HepG2 (cell line): ENCODE data around the gene CDKL5. TPM values are rescaled to one million over a fixed set of nuclear protein-coding genes. Genes with fewer than 3 reads are reported as not detected.
A peak's percentile ranks its signal among the peaks of the same experiment; 100 is the strongest.

Experiments used
- ATAC-seq: fragments of 200-7000 bp; cut with Tn5 transposase; 3 replicates; pipeline ENCODE4 v1.9.1; 2020; ENCODE audit warnings: mild to moderate bottlenecking, moderate library complexity
- BruUV-seq: library from RNA; stranded (reverse); fragments of 400-500 nt; replicated peaks from 2 replicates; lab custom pipeline; 2021; lab: Mats Ljungman, UMichigan
- CTCF ChIA-PET: fragments of 300-600 bp; formaldehyde crosslinking; extraction: SDS; loops from one replicate; lab custom pipeline; 2021; ENCODE audit warnings: low total read pairs, inconsistent platforms, low intra/inter-chr PET ratio; lab: Yijun Ruan, JAX
- POLR2A ChIA-PET: fragments of 350-600 bp; sonication (Branson Sonifier 250); formaldehyde crosslinking; loops from one replicate; lab custom pipeline; 2020; ENCODE audit warnings: antibody characterized with exemption, inconsistent platforms; lab: Yijun Ruan, JAX
- DNase-seq: peaks from one replicate; pipeline ENCODE4 v3.0.0-alpha.2; 2015; ENCODE audit warnings: low spot score
- FAIRE-seq: peaks from 3 replicates; lab custom pipeline; 2011; peaks lifted over from hg19 to GRCh38; lab: Jason Lieb, UNC
- H2AFZ ChIP-seq: one replicate; pipeline ENCODE4 v1.6.1; 2011; ENCODE audit warnings: low read length, inconsistent platforms
- H3K27ac ChIP-seq: fragments of 300-600 bp; 3 replicates; pipeline ENCODE4 v1.8.0; 2011; ENCODE audit warnings: mixed run types, mild to moderate bottlenecking, mixed read lengths, low read length, inconsistent platforms; ENCODE audit not compliant: insufficient read depth; ENCODE audit errors: extremely low read length
- H3K27me3 ChIP-seq, 2 experiments: fragments of 200-600 bp in 1 of 2; 2 replicates in 1 of 2; 3 replicates in 1 of 2; pipeline versions ENCODE4 v1.6.0 to v1.8.0; 2011; ENCODE audit warnings: low read length in 2 of 2, mild to moderate bottlenecking in 2 of 2, moderate library complexity in 2 of 2, inconsistent platforms in 1 of 2; ENCODE audit not compliant: insufficient read depth in 2 of 2, control insufficient read depth in 1 of 2
- H3K36me3 ChIP-seq, 2 experiments: fragments of 200-600 bp in 1 of 2; replicated peaks in 1 of 2; 2 replicates in 1 of 2; 3 replicates in 1 of 2; pipeline versions ENCODE4 v1.5.1 to v1.8.0; 2011; ENCODE audit warnings: low read length in 2 of 2, inconsistent platforms in 1 of 2; ENCODE audit not compliant: insufficient read depth in 2 of 2, control insufficient read depth in 1 of 2
- H3K4me1 ChIP-seq: 2 replicates; pipeline ENCODE4 v1.5.1; 2012; ENCODE audit warnings: low read length, inconsistent platforms; ENCODE audit not compliant: insufficient read depth
- H3K4me2 ChIP-seq: 2 replicates; pipeline ENCODE4 v1.6.0; 2011; ENCODE audit warnings: low read depth, low read length, inconsistent platforms
- H3K4me3 ChIP-seq, 3 experiments: fragments of 200-600 bp in 1 of 3; sonication (generic), shearing (Covaris generic) in 1 of 3; replicated peaks in 1 of 3; 2 replicates each; pipeline ENCODE4 v1.5.1; 2011 to 2016; ENCODE audit warnings: low read length in 3 of 3, inconsistent platforms in 2 of 3, low read depth in 2 of 3, mild to moderate bottlenecking in 2 of 3, control low read depth in 1 of 3, mixed read lengths in 1 of 3; ENCODE audit not compliant: insufficient read depth in 1 of 3
- H3K79me2 ChIP-seq: one replicate; pipeline ENCODE4 v1.6.1; 2011; ENCODE audit warnings: low read length, inconsistent platforms; ENCODE audit not compliant: insufficient read depth
- H3K9ac ChIP-seq: 2 replicates; pipeline ENCODE4 v1.6.0; 2011; ENCODE audit warnings: mild to moderate bottlenecking, low read depth, low read length, inconsistent platforms; ENCODE audit not compliant: insufficient read depth
- H3K9me3 ChIP-seq: 2 replicates; pipeline ENCODE4 v1.5.1; 2012; ENCODE audit warnings: mild to moderate bottlenecking, low read length
- H4K20me1 ChIP-seq: 2 replicates; pipeline ENCODE4 v1.6.0; 2011; ENCODE audit warnings: inconsistent platforms, mild to moderate bottlenecking, low read length, moderate library complexity; ENCODE audit not compliant: insufficient read depth
- ADNP ChIP-seq: sonication (generic); formaldehyde crosslinking; IDR thresholded peaks from 2 replicates; pipeline ENCODE4 v1.4.0; 2020; ENCODE audit warnings: missing genetic modification reagents
- HNRNPK ChIP-seq: fragments of 200-400 bp; formaldehyde crosslinking; IDR thresholded peaks from 2 replicates; pipeline ENCODE4 v1.6.1; 2018; ENCODE audit warnings: low read length, low read depth, moderate library complexity, mild to moderate bottlenecking; ENCODE audit not compliant: poor library complexity, severe bottlenecking
- MEIS1 ChIP-seq: sonication (generic); formaldehyde crosslinking; IDR thresholded peaks from 2 replicates; pipeline ENCODE4 v1.9.0; 2021; ENCODE audit warnings: mild to moderate bottlenecking, missing genetic modification reagents, moderate library complexity, borderline replicate concordance
- NFE2 ChIP-seq: sonication (generic); formaldehyde crosslinking; IDR thresholded peaks from 2 replicates; pipeline ENCODE4 v1.4.0; 2020; ENCODE audit warnings: missing genetic modification reagents
- NRL ChIP-seq: sonication (generic); formaldehyde crosslinking; IDR thresholded peaks from 2 replicates; pipeline ENCODE4 v1.5.0; 2020; ENCODE audit warnings: missing genetic modification reagents, mild to moderate bottlenecking, moderate library complexity, borderline replicate concordance
- SATB2 ChIP-seq: sonication (generic); formaldehyde crosslinking; IDR thresholded peaks from 2 replicates; pipeline ENCODE4 v1.5.0; 2020; ENCODE audit warnings: missing genetic modification reagents
- ZNF101 ChIP-seq: sonication (generic); formaldehyde crosslinking; IDR thresholded peaks from 2 replicates; pipeline ENCODE4 v1.4.0; 2020; ENCODE audit warnings: mild to moderate bottlenecking, low read depth, missing genetic modification reagents, borderline replicate concordance
- ZNF143 ChIP-seq: sonication (generic); formaldehyde crosslinking; IDR thresholded peaks from 2 replicates; pipeline ENCODE4 v1.4.0; 2020; ENCODE audit warnings: missing genetic modification reagents
- ZNF34 ChIP-seq: sonication (generic); formaldehyde crosslinking; IDR thresholded peaks from 2 replicates; pipeline ENCODE4 v1.4.0; 2020; ENCODE audit warnings: mild to moderate bottlenecking, missing genetic modification reagents, borderline replicate concordance
- ZNF737 ChIP-seq: sonication (generic); formaldehyde crosslinking; IDR thresholded peaks from 2 replicates; pipeline ENCODE4 v1.5.0; 2020; ENCODE audit warnings: missing genetic modification reagents, mild to moderate bottlenecking, borderline replicate concordance
- WGBS: methylation state at CpG from one replicate; pipeline ENCODE4 v1.1.6; 2017; ENCODE audit warnings: low lambda C conversion rate; 5-methylcytosine and 5-hydroxymethylcytosine counted together
- in situ Hi-C: cut with HindIII; loops from 2 replicates; pipeline ENCODE4 v1.10.0; 2017; ENCODE audit warnings: low pct_unique_long_range_greater_than_20kb; ENCODE audit not compliant: extremely low pct_ligation_motif_present
- intact Hi-C: fragments of 100-400 bp; cut with micrococcal nuclease; formaldehyde crosslinking; loops from one replicate; pipeline ENCODE4 v1.10.0; 2022; ENCODE audit not compliant: unreplicated experiment
- polyA plus RNA-seq, 8 experiments: library from polyadenylated mRNA; depleted of rRNA in 3 of 8; stranded (reverse) in 7 of 8; unstranded in 1 of 8; fragments of >200 nt; fragmentation: Illumina TruSeq in 4 of 8; extraction: Trizol in 4 of 8; gene quantifications; 2 replicates each; pipeline versions ENCODE4 v1.2.1 to v1.2.3, GENCODE V29; 2011 to 2016; ENCODE audit warnings: low read depth in 4 of 8, missing spikeins in 1 of 8, mixed read lengths in 1 of 8; ENCODE audit not compliant: insufficient read depth in 1 of 8
- total RNA-seq, 5 experiments: library from RNA; depleted of rRNA; stranded (reverse); fragments of >200 nt; fragmentation: Illumina TruSeq; extraction: Trizol; gene quantifications; 2 replicates each; pipeline ENCODE4 v1.2.3, GENCODE V29; 2016; ENCODE audit warnings: low read depth in 1 of 5
- TF ChIP-seq, protein P1 (sequence below): sonication (generic); formaldehyde crosslinking; IDR thresholded peaks from 2 replicates; pipeline ENCODE4 v1.5.1; 2020; ENCODE audit warnings: mild to moderate bottlenecking, missing genetic modification reagents, moderate library complexity

The CDKL5 gene
- total and polyA plus RNA-seq, 2 of the 13 experiments (the other 11 are each of a cell fraction or from before 2014, with no cell fraction given) = 2.8 to 7.0 TPM

DNA sequence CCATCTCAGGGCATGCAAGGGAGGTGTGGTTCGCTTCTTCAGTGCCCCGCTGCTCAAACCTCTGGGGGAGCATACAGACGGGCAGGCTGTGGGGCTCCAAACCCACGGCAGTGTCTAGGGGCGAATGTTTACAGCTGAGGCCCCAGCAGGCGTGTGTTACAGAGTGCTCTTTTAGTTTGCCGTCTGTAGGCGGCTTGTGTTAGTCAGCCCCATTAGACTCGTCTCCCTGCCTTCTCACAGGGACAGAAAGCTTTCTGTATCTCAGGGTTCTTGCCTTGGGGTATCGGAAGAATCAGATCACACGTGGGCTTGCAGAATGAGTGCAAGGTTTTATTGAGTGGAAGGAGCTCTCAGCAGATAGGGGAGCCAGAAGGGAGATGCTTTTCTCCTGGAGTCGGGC is 235.9 kb downstream of the CDKL5 start:
- Histone ChIP-seq H3K27ac (no peak overlapping the region), H4K20me1 (no peaks in the 10 kb centered on the region), H3K27me3 (no peaks in the 10 kb centered on the region), H3K4me2 (peak overlapping the region; percentile 58), H3K9ac (no peak overlapping the region), H3K4me1 (peaks cover 7% of the 10 kb centered on the region), H3K4me3 (peak overlapping the region in 1 of 3 experiments; percentile 16; a peak in 1 of 6 replicates), H2AFZ (no peak overlapping the region), H3K79me2 (no peaks in the 10 kb centered on the region), H3K9me3 (no peaks in the 10 kb centered on the region), H3K36me3 (no peaks in the 10 kb centered on the region)
- CTCF ChIA-PET = no interaction called here
- in situ Hi-C loops = no loop called here
- BruUV-seq = no TSS peak
- no CpG with 5 or more reads among the region's 12 CpGs for WGBS
- ATAC-seq (peak; percentile 82), DNase-seq (no peak), FAIRE-seq (no peak)
- POLR2A ChIA-PET = no interaction called here
- no peak for TF ChIP-seq ZNF101 (CRISPR knock-in tag)
- TF ChIP-seq NFE2 (CRISPR knock-in tag) = no peak
- TF ChIP-seq, protein P1, sequence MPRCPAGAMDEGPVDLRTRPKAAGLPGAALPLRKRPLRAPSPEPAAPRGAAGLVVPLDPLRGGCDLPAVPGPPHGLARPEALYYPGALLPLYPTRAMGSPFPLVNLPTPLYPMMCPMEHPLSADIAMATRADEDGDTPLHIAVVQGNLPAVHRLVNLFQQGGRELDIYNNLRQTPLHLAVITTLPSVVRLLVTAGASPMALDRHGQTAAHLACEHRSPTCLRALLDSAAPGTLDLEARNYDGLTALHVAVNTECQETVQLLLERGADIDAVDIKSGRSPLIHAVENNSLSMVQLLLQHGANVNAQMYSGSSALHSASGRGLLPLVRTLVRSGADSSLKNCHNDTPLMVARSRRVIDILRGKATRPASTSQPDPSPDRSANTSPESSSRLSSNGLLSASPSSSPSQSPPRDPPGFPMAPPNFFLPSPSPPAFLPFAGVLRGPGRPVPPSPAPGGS (CRISPR knock-in tag) = no peak
- no peak for TF ChIP-seq ZNF737
- no peak for TF ChIP-seq HNRNPK
- no peak for TF ChIP-seq SATB2 (CRISPR knock-in tag)
- no peak for TF ChIP-seq ZNF34 (CRISPR knock-in tag)
- TF ChIP-seq ADNP (CRISPR knock-in tag) = no peak
- no peak for TF ChIP-seq MEIS1 (CRISPR knock-in tag)
- TF ChIP-seq NRL (CRISPR knock-in tag) = no peak
- TF ChIP-seq ZNF143 = no peak
- intact Hi-C loops = no loop called here
